Measurements from ENCODE around the gene ZNF219.

GRCh38 chr14:21099596-21099985 is 1.1 kb upstream of the ZNF219 start:
- TF ChIP-seq CTCF (IDR thresholded peaks at IDR 0.05; ENCODE audit: borderline replicate concordance, extremely low read depth, low read length, poor library complexity, severe bottlenecking) (no peak), EZH2 (IDR thresholded peaks at IDR 0.05; ENCODE audit: borderline replicate concordance, low read depth, low read length, severe bottlenecking) (no peak)
